Measurements from ENCODE around the gene HOXC6. TPM values are rescaled to one million over a fixed set of nuclear protein-coding genes. Genes with fewer than 3 reads are reported as not detected.

The HOXC6 gene
- total and polyA plus RNA-seq, 9 of the 15 experiments (the other 6 are each of a cell fraction or from before 2014, with no cell fraction given), result 0.06 to 4.0 (median 1.4) TPM

DNA sequence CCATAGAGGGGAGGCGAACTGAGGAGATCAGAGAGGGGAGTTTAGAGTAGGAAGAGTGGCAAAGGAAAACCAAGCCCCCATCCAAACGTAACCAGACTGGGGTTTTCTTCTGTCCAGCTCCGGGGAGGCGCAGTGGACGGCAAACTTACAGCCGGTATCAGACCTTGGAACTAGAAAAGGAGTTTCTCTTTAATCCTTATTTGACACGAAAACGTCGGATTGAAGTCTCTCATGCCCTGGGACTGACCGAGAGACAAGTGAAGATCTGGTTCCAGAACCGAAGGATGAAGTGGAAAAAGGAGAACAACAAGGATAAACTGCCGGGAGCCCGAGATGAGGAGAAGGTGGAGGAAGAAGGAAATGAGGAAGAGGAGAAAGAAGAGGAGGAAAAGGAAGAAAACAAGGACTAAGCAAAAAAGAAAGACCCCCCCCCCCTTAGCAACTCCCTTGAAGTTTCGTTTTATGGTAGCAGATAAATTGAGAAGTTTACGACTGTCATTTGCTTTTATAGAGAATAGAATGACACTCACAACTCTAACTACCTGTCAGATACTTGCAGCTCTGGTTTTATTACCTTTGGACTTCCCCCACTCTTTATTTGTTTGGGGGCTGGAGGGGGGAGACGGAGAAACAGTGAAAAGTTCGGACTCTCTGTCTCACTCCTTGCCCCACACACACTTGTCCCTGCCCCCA, 17.1 kb upstream of the HOXC6 start (continued):
- TF ChIP-seq NEUROD1 (IDR thresholded peaks at IDR 0.05; ENCODE audit: borderline replicate concordance, low read depth, low read length, partially characterized antibody) (no peak), BRD9 (IDR thresholded peaks at IDR 0.05; ENCODE audit: low read depth, partially characterized antibody) (no peak), CBX5 (IDR thresholded peaks at IDR 0.05; ENCODE audit: borderline replicate concordance, low read depth) (no peak), SRSF1 (IDR thresholded peaks at IDR 0.05; ENCODE audit: low read depth, low read length) (no peak), SAFB2 (IDR thresholded peaks at IDR 0.05; ENCODE audit: borderline replicate concordance, low read depth, low read length, severe bottlenecking) (no peak), TSC22D4 (tag; IDR thresholded peaks at IDR 0.05) (peak; percentile 4; the same call in 1 of the 2 replicates), GATA2 (CRISPR knock-in tag; IDR thresholded peaks at IDR 0.05) (no peak), TCFL5 (CRISPR knock-in tag; conservative IDR thresholded peaks at IDR 0.05) (no peak), KDM4B (IDR thresholded peaks at IDR 0.05; ENCODE audit: borderline replicate concordance in 2 of 2, low read depth in 1 of 2) (no peak), ZNF143 (CRISPR knock-in tag; IDR thresholded peaks at IDR 0.05) (no peak), SPI1 (IDR thresholded peaks at IDR 0.05; ENCODE audit: borderline replicate concordance, low read depth, low read length) (peak; percentile 50; the same call in 1 of the 2 replicates), ZNF253 (CRISPR knock-in tag; conservative IDR thresholded peaks at IDR 0.05) (no peak), ZBTB1 (CRISPR knock-in tag; IDR thresholded peaks at IDR 0.05; ENCODE audit: borderline replicate concordance, low read depth) (no peak), HNRNPLL (IDR thresholded peaks at IDR 0.05; ENCODE audit: low read depth, low read length, poor library complexity, severe bottlenecking) (no peak)
- TF ChIP-seq, protein P1, sequence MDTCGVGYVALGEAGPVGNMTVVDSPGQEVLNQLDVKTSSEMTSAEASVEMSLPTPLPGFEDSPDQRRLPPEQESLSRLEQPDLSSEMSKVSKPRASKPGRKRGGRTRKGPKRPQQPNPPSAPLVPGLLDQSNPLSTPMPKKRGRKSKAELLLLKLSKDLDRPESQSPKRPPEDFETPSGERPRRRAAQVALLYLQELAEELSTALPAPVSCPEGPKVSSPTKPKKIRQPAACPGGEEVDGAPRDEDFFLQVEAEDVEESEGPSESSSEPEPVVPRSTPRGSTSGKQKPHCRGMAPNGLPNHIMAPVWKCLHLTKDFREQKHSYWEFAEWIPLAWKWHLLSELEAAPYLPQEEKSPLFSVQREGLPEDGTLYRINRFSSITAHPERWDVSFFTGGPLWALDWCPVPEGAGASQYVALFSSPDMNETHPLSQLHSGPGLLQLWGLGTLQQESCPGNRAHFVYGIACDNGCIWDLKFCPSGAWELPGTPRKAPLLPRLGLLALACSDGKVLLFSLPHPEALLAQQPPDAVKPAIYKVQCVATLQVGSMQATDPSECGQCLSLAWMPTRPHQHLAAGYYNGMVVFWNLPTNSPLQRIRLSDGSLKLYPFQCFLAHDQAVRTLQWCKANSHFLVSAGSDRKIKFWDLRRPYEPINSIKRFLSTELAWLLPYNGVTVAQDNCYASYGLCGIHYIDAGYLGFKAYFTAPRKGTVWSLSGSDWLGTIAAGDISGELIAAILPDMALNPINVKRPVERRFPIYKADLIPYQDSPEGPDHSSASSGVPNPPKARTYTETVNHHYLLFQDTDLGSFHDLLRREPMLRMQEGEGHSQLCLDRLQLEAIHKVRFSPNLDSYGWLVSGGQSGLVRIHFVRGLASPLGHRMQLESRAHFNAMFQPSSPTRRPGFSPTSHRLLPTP (IDR thresholded peaks at IDR 0.05; ENCODE audit: borderline replicate concordance, extremely low read depth, insufficient read length), result no peak
- TF ChIP-seq, protein P2, sequence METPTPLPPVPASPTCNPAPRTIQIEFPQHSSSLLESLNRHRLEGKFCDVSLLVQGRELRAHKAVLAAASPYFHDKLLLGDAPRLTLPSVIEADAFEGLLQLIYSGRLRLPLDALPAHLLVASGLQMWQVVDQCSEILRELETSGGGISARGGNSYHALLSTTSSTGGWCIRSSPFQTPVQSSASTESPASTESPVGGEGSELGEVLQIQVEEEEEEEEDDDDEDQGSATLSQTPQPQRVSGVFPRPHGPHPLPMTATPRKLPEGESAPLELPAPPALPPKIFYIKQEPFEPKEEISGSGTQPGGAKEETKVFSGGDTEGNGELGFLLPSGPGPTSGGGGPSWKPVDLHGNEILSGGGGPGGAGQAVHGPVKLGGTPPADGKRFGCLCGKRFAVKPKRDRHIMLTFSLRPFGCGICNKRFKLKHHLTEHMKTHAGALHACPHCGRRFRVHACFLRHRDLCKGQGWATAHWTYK (CRISPR knock-in tag; IDR thresholded peaks at IDR 0.05), result no peak
- TF ChIP-seq, protein P3, sequence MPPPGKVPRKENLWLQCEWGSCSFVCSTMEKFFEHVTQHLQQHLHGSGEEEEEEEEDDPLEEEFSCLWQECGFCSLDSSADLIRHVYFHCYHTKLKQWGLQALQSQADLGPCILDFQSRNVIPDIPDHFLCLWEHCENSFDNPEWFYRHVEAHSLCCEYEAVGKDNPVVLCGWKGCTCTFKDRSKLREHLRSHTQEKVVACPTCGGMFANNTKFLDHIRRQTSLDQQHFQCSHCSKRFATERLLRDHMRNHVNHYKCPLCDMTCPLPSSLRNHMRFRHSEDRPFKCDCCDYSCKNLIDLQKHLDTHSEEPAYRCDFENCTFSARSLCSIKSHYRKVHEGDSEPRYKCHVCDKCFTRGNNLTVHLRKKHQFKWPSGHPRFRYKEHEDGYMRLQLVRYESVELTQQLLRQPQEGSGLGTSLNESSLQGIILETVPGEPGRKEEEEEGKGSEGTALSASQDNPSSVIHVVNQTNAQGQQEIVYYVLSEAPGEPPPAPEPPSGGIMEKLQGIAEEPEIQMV (tag; conservative IDR thresholded peaks at IDR 0.05; ENCODE audit: low read depth), result no peak
- TF ChIP-seq, protein P4, sequence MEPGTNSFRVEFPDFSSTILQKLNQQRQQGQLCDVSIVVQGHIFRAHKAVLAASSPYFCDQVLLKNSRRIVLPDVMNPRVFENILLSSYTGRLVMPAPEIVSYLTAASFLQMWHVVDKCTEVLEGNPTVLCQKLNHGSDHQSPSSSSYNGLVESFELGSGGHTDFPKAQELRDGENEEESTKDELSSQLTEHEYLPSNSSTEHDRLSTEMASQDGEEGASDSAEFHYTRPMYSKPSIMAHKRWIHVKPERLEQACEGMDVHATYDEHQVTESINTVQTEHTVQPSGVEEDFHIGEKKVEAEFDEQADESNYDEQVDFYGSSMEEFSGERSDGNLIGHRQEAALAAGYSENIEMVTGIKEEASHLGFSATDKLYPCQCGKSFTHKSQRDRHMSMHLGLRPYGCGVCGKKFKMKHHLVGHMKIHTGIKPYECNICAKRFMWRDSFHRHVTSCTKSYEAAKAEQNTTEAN (CRISPR knock-in tag; IDR thresholded peaks at IDR 0.05), result no peak
- TF ChIP-seq, protein P5, sequence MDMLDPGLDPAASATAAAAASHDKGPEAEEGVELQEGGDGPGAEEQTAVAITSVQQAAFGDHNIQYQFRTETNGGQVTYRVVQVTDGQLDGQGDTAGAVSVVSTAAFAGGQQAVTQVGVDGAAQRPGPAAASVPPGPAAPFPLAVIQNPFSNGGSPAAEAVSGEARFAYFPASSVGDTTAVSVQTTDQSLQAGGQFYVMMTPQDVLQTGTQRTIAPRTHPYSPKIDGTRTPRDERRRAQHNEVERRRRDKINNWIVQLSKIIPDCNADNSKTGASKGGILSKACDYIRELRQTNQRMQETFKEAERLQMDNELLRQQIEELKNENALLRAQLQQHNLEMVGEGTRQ (CRISPR knock-in tag; IDR thresholded peaks at IDR 0.05), result no peak
